DND-41 (cell line): ENCODE data around the gene MTREX.

ENCODE experiments used
- CTCF ChIP-seq: IDR thresholded peaks from 2 replicates; pipeline ENCODE4 v1.5.1; 2012; ENCODE audit warnings: borderline replicate concordance, low read length, moderate library complexity, mild to moderate bottlenecking; ENCODE audit not compliant: poor library complexity, severe bottlenecking; ENCODE audit errors: extremely low read depth
- EZH2 ChIP-seq: IDR thresholded peaks from 3 replicates; pipeline ENCODE4 v1.6.1; 2012; ENCODE audit warnings: borderline replicate concordance, low read depth, mild to moderate bottlenecking, moderate library complexity, low read length, inconsistent platforms; ENCODE audit not compliant: severe bottlenecking

- TF ChIP-seq CTCF (no peak), EZH2 (no peak)
Observed at GRCh38 chr5:55289808-55290207, 18.0 kb upstream of the MTREX start.
